WTC11 (cell line): ENCODE measurements around the gene MRFAP1. TPM values are rescaled to one million over a fixed set of nuclear protein-coding genes. Genes with fewer than 3 reads are reported as not detected.

Experiments used
- ATAC-seq: fragments of 200-7000 bp; cut with Tn5 transposase; 2 replicates; pipeline ENCODE4 v1.10.0; 2021; ENCODE audit warnings: mild to moderate bottlenecking, moderate library complexity
- CTCF ChIA-PET: fragments of 300-600 bp; sonication (Branson Sonifier 250); formaldehyde crosslinking; loops from one replicate; lab custom pipeline; 2021; ENCODE audit warnings: antibody characterized with exemption; lab: Charles Lee
- POLR2A ChIA-PET: fragments of 350-600 bp; sonication (Branson Sonifier 250); formaldehyde crosslinking; loops from one replicate; lab custom pipeline; 2021; ENCODE audit warnings: antibody characterized with exemption; lab: Charles Lee
- DNase-seq: peaks from one replicate; pipeline ENCODE4 v3.0.0; 2021; ENCODE audit warnings: low spot score
- H3K27ac Mint-ChIP-seq: 2 replicates; pipeline ENCODE4 v1.8.0; 2021; ENCODE audit warnings: mixed read lengths
- H3K27me3 Mint-ChIP-seq: 2 replicates; pipeline ENCODE4 v1.8.0; 2021; ENCODE audit warnings: low read depth, mild to moderate bottlenecking, moderate library complexity, mixed read lengths
- H3K36me3 Mint-ChIP-seq: 2 replicates; pipeline ENCODE4 v1.8.0; 2021; ENCODE audit warnings: mixed read lengths
- H3K4me1 Mint-ChIP-seq: 2 replicates; pipeline ENCODE4 v1.8.0; 2022; ENCODE audit warnings: mixed read lengths
- H3K4me3 Mint-ChIP-seq: 2 replicates; pipeline ENCODE4 v1.8.0; 2021; ENCODE audit warnings: mild to moderate bottlenecking, moderate library complexity, mixed read lengths
- H3K9me3 Mint-ChIP-seq: 2 replicates; pipeline ENCODE4 v1.8.0; 2021; ENCODE audit warnings: mixed read lengths
- E2F5 ChIP-seq: sonication (generic); formaldehyde crosslinking; IDR thresholded peaks from 2 replicates; pipeline ENCODE4 v1.8.1; 2022; ENCODE audit warnings: mild to moderate bottlenecking, moderate library complexity, missing genetic modification reagents
- EMX1 ChIP-seq: fragments of 250-450 bp; sonication (Bioruptor Pico); IDR thresholded peaks from 2 replicates; pipeline ENCODE4 v1.8.0; 2021; ENCODE audit warnings: mild to moderate bottlenecking
- ESRRA ChIP-seq: sonication (generic); formaldehyde crosslinking; IDR thresholded peaks from 2 replicates; pipeline ENCODE4 v1.8.1; 2022; ENCODE audit warnings: mild to moderate bottlenecking, missing genetic modification reagents, borderline replicate concordance
- GABPB1 ChIP-seq: sonication (generic); formaldehyde crosslinking; IDR thresholded peaks from 2 replicates; pipeline ENCODE4 v1.8.1; 2023; ENCODE audit warnings: mild to moderate bottlenecking, missing genetic modification reagents
- GTF2I ChIP-seq: fragments of 250-450 bp; sonication (Bioruptor Pico); conservative IDR thresholded peaks from 2 replicates; pipeline ENCODE4 v1.4.0; 2021; ENCODE audit warnings: mild to moderate bottlenecking
- KAT7 ChIP-seq: sonication (generic); formaldehyde crosslinking; IDR thresholded peaks from 2 replicates; pipeline ENCODE4 v1.8.1; 2023; ENCODE audit warnings: missing genetic modification reagents, mild to moderate bottlenecking, borderline replicate concordance
- MXD4 ChIP-seq: fragments of 250-450 bp; sonication (Bioruptor Pico); IDR thresholded peaks from 2 replicates; pipeline ENCODE4 v1.8.0; 2021; ENCODE audit warnings: mild to moderate bottlenecking, moderate library complexity, borderline replicate concordance
- NFATC4 ChIP-seq: fragments of 250-450 bp; sonication (Bioruptor Pico); IDR thresholded peaks from 2 replicates; pipeline ENCODE4 v1.9.0; 2021; ENCODE audit warnings: mild to moderate bottlenecking
- NR2C2 ChIP-seq: sonication (generic); formaldehyde crosslinking; IDR thresholded peaks from 2 replicates; pipeline ENCODE4 v1.8.0; 2022; ENCODE audit warnings: mild to moderate bottlenecking, missing genetic modification reagents
- OVOL2 ChIP-seq: fragments of 250-450 bp; sonication (Bioruptor Pico); IDR thresholded peaks from 2 replicates; pipeline ENCODE4 v1.9.0; 2021; ENCODE audit warnings: mild to moderate bottlenecking, borderline replicate concordance
- RORB ChIP-seq: fragments of 250-450 bp; sonication (Bioruptor Pico); IDR thresholded peaks from 2 replicates; pipeline ENCODE4 v1.9.0; 2021; ENCODE audit warnings: mild to moderate bottlenecking
- SMAD4 ChIP-seq: sonication (generic); formaldehyde crosslinking; IDR thresholded peaks from 2 replicates; pipeline ENCODE4 v1.8.0; 2022; ENCODE audit warnings: mild to moderate bottlenecking, missing genetic modification reagents
- TEAD1 ChIP-seq: sonication (generic); formaldehyde crosslinking; IDR thresholded peaks from 2 replicates; pipeline ENCODE4 v1.8.0; 2022; ENCODE audit warnings: mild to moderate bottlenecking, missing genetic modification reagents
- TEAD4 ChIP-seq: sonication (generic); formaldehyde crosslinking; IDR thresholded peaks from 2 replicates; pipeline ENCODE4 v1.8.0; 2022; ENCODE audit warnings: mild to moderate bottlenecking, missing genetic modification reagents
- TP53 ChIP-seq: sonication (generic); formaldehyde crosslinking; IDR thresholded peaks from 2 replicates; pipeline ENCODE4 v1.8.1; 2023; ENCODE audit warnings: mild to moderate bottlenecking, missing genetic modification reagents
- USF2 ChIP-seq: sonication (generic); formaldehyde crosslinking; IDR thresholded peaks from 2 replicates; pipeline ENCODE4 v1.8.1; 2023; ENCODE audit warnings: mild to moderate bottlenecking, missing genetic modification reagents, moderate library complexity
- ZMAT4 ChIP-seq: fragments of 250-450 bp; sonication (Bioruptor Pico); IDR thresholded peaks from 2 replicates; pipeline ENCODE4 v1.9.0; 2021; ENCODE audit warnings: mild to moderate bottlenecking
- ZNF232 ChIP-seq: sonication (generic); formaldehyde crosslinking; IDR thresholded peaks from 2 replicates; pipeline ENCODE4 v1.8.0; 2022; ENCODE audit warnings: mild to moderate bottlenecking, missing genetic modification reagents
- ZNF416 ChIP-seq: fragments of 250-450 bp; sonication (Bioruptor Pico); IDR thresholded peaks from 2 replicates; pipeline ENCODE4 v1.9.0; 2021; ENCODE audit warnings: mild to moderate bottlenecking, inconsistent platforms
- ZNF423 ChIP-seq: fragments of 250-450 bp; sonication (Bioruptor Pico); IDR thresholded peaks from 2 replicates; pipeline ENCODE4 v2.1.2; 2022; ENCODE audit warnings: mild to moderate bottlenecking, moderate library complexity
- total RNA-seq: library from RNA; stranded (reverse); gene quantifications from 3 replicates; pipeline ENCODE4 v1.2.3, GENCODE V29; 2021
- TF ChIP-seq, protein P1 (sequence below): sonication (generic); formaldehyde crosslinking; IDR thresholded peaks from 2 replicates; pipeline ENCODE4 v1.8.1; 2022; ENCODE audit warnings: low read depth, missing genetic modification reagents, borderline replicate concordance
- TF ChIP-seq, protein P2 (sequence below): sonication (generic); formaldehyde crosslinking; IDR thresholded peaks from 2 replicates; pipeline ENCODE4 v1.8.0; 2022; ENCODE audit warnings: missing genetic modification reagents
- TF ChIP-seq, protein P3 (sequence below): sonication (generic); formaldehyde crosslinking; IDR thresholded peaks from 2 replicates; pipeline ENCODE4 v1.8.1; 2022; ENCODE audit warnings: mild to moderate bottlenecking, missing genetic modification reagents, moderate library complexity, borderline replicate concordance
- TF ChIP-seq, protein P4 (sequence below): sonication (generic); formaldehyde crosslinking; IDR thresholded peaks from 2 replicates; pipeline ENCODE4 v1.8.0; 2022; ENCODE audit warnings: mild to moderate bottlenecking, missing genetic modification reagents

Gene MRFAP1
- total RNA-seq, 1 experiment from 2014 or later, result 319 TPM

DNA sequence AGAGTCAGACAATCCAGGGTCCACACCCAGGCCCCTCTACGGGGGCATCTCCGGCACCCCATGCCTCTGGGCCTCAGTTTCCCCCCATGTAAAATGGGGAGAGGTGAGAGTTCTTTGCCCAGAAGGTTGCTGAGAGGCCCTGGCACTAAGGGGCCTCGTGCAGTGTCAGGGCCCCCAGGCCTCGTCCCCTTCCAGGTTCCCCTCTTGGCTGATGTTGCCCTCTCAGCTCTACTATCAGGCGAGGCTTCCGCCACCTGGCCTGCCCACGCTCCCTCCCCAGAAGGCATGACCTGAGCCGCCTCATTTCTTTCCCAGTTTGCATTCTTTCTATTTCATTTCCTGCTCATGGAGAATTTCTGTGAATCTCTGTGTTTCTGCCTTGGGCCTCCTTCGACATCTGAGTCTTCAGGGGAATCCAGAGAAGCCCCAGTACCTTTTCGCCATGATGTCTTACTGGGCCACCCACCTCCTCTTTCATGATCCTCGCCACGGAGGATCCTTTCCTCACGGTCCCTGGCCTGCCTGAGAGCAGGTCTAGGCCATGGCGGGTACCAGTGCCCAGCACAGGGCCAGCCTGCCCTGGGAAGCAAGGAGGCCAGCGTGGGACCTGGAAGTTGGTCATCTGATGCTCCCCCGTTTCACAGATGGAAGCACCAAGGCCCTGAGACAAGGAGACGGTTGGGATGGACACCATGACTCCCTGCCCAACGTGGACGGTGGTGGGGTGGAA lies 21.9 kb upstream of the MRFAP1 start:
- H3K9me3 Mint-ChIP-seq, result peaks cover 10% of the 10 kb centered on the region
- no peak for DNase-seq
- ChIA-PET CTCF (no interaction called here), POLR2A (no interaction called here)
- no peak for ATAC-seq
- H3K27me3 Mint-ChIP-seq, result no peaks in the 10 kb centered on the region
- no peak overlapping the region for H3K27ac Mint-ChIP-seq
- no peaks in the 10 kb centered on the region for H3K4me1 Mint-ChIP-seq
- H3K36me3 Mint-ChIP-seq, result peaks cover 5% of the 10 kb centered on the region
- H3K4me3 Mint-ChIP-seq, result no peak overlapping the region
- TF ChIP-seq, protein P1, sequence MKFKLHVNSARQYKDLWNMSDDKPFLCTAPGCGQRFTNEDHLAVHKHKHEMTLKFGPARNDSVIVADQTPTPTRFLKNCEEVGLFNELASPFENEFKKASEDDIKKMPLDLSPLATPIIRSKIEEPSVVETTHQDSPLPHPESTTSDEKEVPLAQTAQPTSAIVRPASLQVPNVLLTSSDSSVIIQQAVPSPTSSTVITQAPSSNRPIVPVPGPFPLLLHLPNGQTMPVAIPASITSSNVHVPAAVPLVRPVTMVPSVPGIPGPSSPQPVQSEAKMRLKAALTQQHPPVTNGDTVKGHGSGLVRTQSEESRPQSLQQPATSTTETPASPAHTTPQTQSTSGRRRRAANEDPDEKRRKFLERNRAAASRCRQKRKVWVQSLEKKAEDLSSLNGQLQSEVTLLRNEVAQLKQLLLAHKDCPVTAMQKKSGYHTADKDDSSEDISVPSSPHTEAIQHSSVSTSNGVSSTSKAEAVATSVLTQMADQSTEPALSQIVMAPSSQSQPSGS (CRISPR knock-in tag), result no peak
- TF ChIP-seq EMX1 (CRISPR knock-in tag) (no peak), MXD4 (CRISPR knock-in tag) (no peak), ZNF232 (no peak), ZNF416 (no peak), NR2C2 (CRISPR knock-in tag) (no peak), NFATC4 (CRISPR knock-in tag) (no peak), TP53 (no peak), ZMAT4 (CRISPR knock-in tag) (no peak), SMAD4 (CRISPR knock-in tag) (no peak), GTF2I (no peak), RORB (CRISPR knock-in tag) (no peak)

- no peaks in the 10 kb centered on the region for H3K4me1 Mint-ChIP-seq
- TF ChIP-seq, protein P2, sequence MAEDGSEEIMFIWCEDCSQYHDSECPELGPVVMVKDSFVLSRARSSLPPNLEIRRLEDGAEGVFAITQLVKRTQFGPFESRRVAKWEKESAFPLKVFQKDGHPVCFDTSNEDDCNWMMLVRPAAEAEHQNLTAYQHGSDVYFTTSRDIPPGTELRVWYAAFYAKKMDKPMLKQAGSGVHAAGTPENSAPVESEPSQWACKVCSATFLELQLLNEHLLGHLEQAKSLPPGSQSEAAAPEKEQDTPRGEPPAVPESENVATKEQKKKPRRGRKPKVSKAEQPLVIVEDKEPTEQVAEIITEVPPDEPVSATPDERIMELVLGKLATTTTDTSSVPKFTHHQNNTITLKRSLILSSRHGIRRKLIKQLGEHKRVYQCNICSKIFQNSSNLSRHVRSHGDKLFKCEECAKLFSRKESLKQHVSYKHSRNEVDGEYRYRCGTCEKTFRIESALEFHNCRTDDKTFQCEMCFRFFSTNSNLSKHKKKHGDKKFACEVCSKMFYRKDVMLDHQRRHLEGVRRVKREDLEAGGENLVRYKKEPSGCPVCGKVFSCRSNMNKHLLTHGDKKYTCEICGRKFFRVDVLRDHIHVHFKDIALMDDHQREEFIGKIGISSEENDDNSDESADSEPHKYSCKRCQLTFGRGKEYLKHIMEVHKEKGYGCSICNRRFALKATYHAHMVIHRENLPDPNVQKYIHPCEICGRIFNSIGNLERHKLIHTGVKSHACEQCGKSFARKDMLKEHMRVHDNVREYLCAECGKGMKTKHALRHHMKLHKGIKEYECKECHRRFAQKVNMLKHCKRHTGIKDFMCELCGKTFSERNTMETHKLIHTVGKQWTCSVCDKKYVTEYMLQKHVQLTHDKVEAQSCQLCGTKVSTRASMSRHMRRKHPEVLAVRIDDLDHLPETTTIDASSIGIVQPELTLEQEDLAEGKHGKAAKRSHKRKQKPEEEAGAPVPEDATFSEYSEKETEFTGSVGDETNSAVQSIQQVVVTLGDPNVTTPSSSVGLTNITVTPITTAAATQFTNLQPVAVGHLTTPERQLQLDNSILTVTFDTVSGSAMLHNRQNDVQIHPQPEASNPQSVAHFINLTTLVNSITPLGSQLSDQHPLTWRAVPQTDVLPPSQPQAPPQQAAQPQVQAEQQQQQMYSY (CRISPR knock-in tag), result no peak
- no peak for TF ChIP-seq ESRRA (CRISPR knock-in tag)
- TF ChIP-seq, protein P3, sequence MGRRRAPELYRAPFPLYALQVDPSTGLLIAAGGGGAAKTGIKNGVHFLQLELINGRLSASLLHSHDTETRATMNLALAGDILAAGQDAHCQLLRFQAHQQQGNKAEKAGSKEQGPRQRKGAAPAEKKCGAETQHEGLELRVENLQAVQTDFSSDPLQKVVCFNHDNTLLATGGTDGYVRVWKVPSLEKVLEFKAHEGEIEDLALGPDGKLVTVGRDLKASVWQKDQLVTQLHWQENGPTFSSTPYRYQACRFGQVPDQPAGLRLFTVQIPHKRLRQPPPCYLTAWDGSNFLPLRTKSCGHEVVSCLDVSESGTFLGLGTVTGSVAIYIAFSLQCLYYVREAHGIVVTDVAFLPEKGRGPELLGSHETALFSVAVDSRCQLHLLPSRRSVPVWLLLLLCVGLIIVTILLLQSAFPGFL (CRISPR knock-in tag), result no peak
- no peak for TF ChIP-seq E2F5 (CRISPR knock-in tag)
- TF ChIP-seq TEAD1 (CRISPR knock-in tag), result no peak
- TF ChIP-seq OVOL2 (CRISPR knock-in tag), result no peak
- no peak for TF ChIP-seq KAT7 (CRISPR knock-in tag)
- TF ChIP-seq SMAD4 (CRISPR knock-in tag), result no peak
- TF ChIP-seq TEAD4 (CRISPR knock-in tag), result no peak
- TF ChIP-seq GABPB1 (CRISPR knock-in tag), result no peak
- TF ChIP-seq, protein P4, sequence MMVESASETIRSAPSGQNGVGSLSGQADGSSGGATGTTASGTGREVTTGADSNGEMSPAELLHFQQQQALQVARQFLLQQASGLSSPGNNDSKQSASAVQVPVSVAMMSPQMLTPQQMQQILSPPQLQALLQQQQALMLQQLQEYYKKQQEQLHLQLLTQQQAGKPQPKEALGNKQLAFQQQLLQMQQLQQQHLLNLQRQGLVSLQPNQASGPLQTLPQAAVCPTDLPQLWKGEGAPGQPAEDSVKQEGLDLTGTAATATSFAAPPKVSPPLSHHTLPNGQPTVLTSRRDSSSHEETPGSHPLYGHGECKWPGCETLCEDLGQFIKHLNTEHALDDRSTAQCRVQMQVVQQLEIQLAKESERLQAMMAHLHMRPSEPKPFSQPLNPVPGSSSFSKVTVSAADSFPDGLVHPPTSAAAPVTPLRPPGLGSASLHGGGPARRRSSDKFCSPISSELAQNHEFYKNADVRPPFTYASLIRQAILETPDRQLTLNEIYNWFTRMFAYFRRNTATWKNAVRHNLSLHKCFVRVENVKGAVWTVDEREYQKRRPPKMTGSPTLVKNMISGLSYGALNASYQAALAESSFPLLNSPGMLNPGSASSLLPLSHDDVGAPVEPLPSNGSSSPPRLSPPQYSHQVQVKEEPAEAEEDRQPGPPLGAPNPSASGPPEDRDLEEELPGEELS, result no peak
- TF ChIP-seq ZNF416, result no peak
- no peak for TF ChIP-seq USF2 (CRISPR knock-in tag)
- TF ChIP-seq ZNF423, result no peak
- no peak for TF ChIP-seq NFATC4 (CRISPR knock-in tag)
Measured at GRCh38 chr4:6619116-6619465, 21.4 kb upstream of the MRFAP1 start.

More at GRCh38 chr4:6619116-6619465, 21.4 kb upstream of the MRFAP1 start:
- Mint-ChIP-seq H3K9me3 (peaks cover 10% of the 10 kb centered on the region), H3K4me3 (no peak overlapping the region), H3K36me3 (peaks cover 5% of the 10 kb centered on the region), H3K27ac (no peak overlapping the region), H3K27me3 (no peaks in the 10 kb centered on the region)
- ATAC-seq, result no peak
- POLR2A ChIA-PET, result no interaction called here
- no peak for DNase-seq
- CTCF ChIA-PET, result interaction anchor here (1.2 kb wide), 1 partner anchor 61 kb away, joined by 3 read pairs; no protein-coding TSS in a partner anchor
